Measurements from ENCODE around the gene ZNFX1. TPM values are rescaled to one million over a fixed set of nuclear protein-coding genes. Genes with fewer than 3 reads are reported as not detected.

ZNFX1 gene
- total and polyA plus RNA-seq, 9 of the 15 experiments (the other 6 are each of a cell fraction or from before 2014, with no cell fraction given) = 3.8 to 13.8 (median 10.3) TPM

- Histone ChIP-seq H3K27me3 (ENCODE audit: control insufficient read depth in 2 of 2, insufficient read depth in 2 of 2, low read length in 2 of 2) (peaks cover 18 to 39% of the 10 kb centered on the region in 2 experiments), H3K79me2 (ENCODE audit: control insufficient read depth, insufficient read depth, low read length) (no peaks in the 10 kb centered on the region), H3K9me1 (ENCODE audit: control insufficient read depth, insufficient read depth, low read length) (no peaks in the 10 kb centered on the region), H2AFZ (ENCODE audit: low read depth, low read length) (no peak overlapping the region), H3K36me3 (ENCODE audit: control insufficient read depth, insufficient read depth, low read length) (no peaks in the 10 kb centered on the region), H3K9me3 (replicated peaks; ENCODE audit: control insufficient read depth, insufficient read depth, low read depth, low read length) (no peaks in the 10 kb centered on the region), H3K4me1 (replicated peaks in 1 of 2; ENCODE audit: control insufficient read depth in 2 of 2, insufficient read depth in 2 of 2, low read length in 2 of 2) (peaks cover 0 to 3% of the 10 kb centered on the region in 2 experiments; a peak in 3 of 5 replicates), H3K4me3 (no peak overlapping the region), H3K9ac (ENCODE audit: insufficient read depth in 1 of 2, low read depth in 2 of 2, low read length in 2 of 2) (no peak overlapping the region), H3K27ac (ENCODE audit: extremely low read depth, low read depth, low read length) (no peak overlapping the region), H3K4me2 (ENCODE audit: insufficient read depth, low read length) (no peak overlapping the region), H4K20me1 (replicated peaks; ENCODE audit: control insufficient read depth, insufficient read depth, low read length) (no peaks in the 10 kb centered on the region)
- ATAC-seq = no peak
- CTCF ChIA-PET (ENCODE audit: low intra/inter-chr PET ratio) = no interaction called here
- POLR2A ChIA-PET = interaction anchor here (0.6 to 2.0 kb wide), 8 partner anchors 21 to 612 kb away, joined by 3 to 7 read pairs (median 3); no protein-coding TSS in a partner anchor
- FAIRE-seq = no peak
- in situ Hi-C loops (cut with MboI) = no loop called here
- WGBS (ENCODE audit: insufficient coverage, low coverage, missing lambda C conversion rate) = 9% methylated on average over 2 of the region's 2 CpGs
- intact Hi-C loops (cut with micrococcal nuclease) = no loop called here
- DNase-seq (ENCODE audit: extremely low read depth in 1 of 4, low spot score in 3 of 4) = no peak
- no TSS peak for BruUV-seq (replicated peaks)
- TF ChIP-seq USF2 (CRISPR knock-in tag; IDR thresholded peaks at IDR 0.05) (no peak), MAZ (CRISPR knock-in tag; conservative IDR thresholded peaks at IDR 0.05 in 1 of 2, IDR thresholded peaks at IDR 0.05 in 1 of 2) (no peak), DEAF1 (CRISPR knock-in tag; IDR thresholded peaks at IDR 0.05) (no peak), TGIF2 (CRISPR knock-in tag; IDR thresholded peaks at IDR 0.05) (no peak), ASH1L (IDR thresholded peaks at IDR 0.05; ENCODE audit: borderline replicate concordance, low read depth, partially characterized antibody) (no peak), NFIX (CRISPR knock-in tag; IDR thresholded peaks at IDR 0.05; ENCODE audit: low read depth) (no peak), ZNF717 (CRISPR knock-in tag; IDR thresholded peaks at IDR 0.05) (no peak), IRF2 (CRISPR knock-in tag; IDR thresholded peaks at IDR 0.05) (no peak), HMG20B (CRISPR knock-in tag; IDR thresholded peaks at IDR 0.05) (no peak), ZNF253 (CRISPR knock-in tag; conservative IDR thresholded peaks at IDR 0.05) (no peak), KLF16 (IDR thresholded peaks at IDR 0.05) (no peak)
- TF ChIP-seq, protein P1, sequence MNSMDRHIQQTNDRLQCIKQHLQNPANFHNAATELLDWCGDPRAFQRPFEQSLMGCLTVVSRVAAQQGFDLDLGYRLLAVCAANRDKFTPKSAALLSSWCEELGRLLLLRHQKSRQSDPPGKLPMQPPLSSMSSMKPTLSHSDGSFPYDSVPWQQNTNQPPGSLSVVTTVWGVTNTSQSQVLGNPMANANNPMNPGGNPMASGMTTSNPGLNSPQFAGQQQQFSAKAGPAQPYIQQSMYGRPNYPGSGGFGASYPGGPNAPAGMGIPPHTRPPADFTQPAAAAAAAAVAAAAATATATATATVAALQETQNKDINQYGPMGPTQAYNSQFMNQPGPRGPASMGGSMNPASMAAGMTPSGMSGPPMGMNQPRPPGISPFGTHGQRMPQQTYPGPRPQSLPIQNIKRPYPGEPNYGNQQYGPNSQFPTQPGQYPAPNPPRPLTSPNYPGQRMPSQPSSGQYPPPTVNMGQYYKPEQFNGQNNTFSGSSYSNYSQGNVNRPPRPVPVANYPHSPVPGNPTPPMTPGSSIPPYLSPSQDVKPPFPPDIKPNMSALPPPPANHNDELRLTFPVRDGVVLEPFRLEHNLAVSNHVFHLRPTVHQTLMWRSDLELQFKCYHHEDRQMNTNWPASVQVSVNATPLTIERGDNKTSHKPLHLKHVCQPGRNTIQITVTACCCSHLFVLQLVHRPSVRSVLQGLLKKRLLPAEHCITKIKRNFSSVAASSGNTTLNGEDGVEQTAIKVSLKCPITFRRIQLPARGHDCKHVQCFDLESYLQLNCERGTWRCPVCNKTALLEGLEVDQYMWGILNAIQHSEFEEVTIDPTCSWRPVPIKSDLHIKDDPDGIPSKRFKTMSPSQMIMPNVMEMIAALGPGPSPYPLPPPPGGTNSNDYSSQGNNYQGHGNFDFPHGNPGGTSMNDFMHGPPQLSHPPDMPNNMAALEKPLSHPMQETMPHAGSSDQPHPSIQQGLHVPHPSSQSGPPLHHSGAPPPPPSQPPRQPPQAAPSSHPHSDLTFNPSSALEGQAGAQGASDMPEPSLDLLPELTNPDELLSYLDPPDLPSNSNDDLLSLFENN (IDR thresholded peaks at IDR 0.05; ENCODE audit: low read depth in 2 of 2, low read length in 2 of 2) = no peak
- TF ChIP-seq, protein P2, sequence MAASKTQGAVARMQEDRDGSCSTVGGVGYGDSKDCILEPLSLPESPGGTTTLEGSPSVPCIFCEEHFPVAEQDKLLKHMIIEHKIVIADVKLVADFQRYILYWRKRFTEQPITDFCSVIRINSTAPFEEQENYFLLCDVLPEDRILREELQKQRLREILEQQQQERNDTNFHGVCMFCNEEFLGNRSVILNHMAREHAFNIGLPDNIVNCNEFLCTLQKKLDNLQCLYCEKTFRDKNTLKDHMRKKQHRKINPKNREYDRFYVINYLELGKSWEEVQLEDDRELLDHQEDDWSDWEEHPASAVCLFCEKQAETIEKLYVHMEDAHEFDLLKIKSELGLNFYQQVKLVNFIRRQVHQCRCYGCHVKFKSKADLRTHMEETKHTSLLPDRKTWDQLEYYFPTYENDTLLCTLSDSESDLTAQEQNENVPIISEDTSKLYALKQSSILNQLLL (CRISPR knock-in tag; IDR thresholded peaks at IDR 0.05; ENCODE audit: borderline replicate concordance) = no peak
Measured at GRCh38 chr20:49313283-49313682, 35.4 kb upstream of the ZNFX1 start.
